Measurements from ENCODE around the gene RFWD3.
"Not testable (repeated sequence)": the region's sequence is repeated elsewhere in the genome, so short reads cannot be mapped to it uniquely, and the experiment has no call there.

Gene RFWD3

GRCh38 chr16:74660383-74660782 is 6.3 kb downstream of the RFWD3 start:
- DNase-seq, result no peak

- DNase-seq, result no peak
Observed at GRCh38 chr16:74659041-74659440, 7.6 kb downstream of the RFWD3 start.

GRCh38 chr16:74657870-74658642 is 8.6 kb downstream of the RFWD3 start:
- DNase-seq, result no peak

GRCh38 chr16:74654536-74655050 is 12.1 kb downstream of the RFWD3 start:
- DNase-seq, result no peak

GRCh38 chr16:74652883-74653282 is 13.8 kb downstream of the RFWD3 start:
- DNase-seq, result not testable (repeated sequence)

GRCh38 chr16:74652249-74652648 is 14.4 kb downstream of the RFWD3 start:
- no peak for DNase-seq

- DNase-seq, result no peak
Observed at GRCh38 chr16:74651841-74652240, 14.8 kb downstream of the RFWD3 start.

GRCh38 chr16:74650966-74651567 is 15.6 kb downstream of the RFWD3 start:
- peak in 1 of 2 experiments; percentile 1 for DNase-seq

GRCh38 chr16:74649839-74650504 is 16.7 kb downstream of the RFWD3 start:
- DNase-seq, result no peak

GRCh38 chr16:74641969-74642368 is 24.7 kb downstream of the RFWD3 start:
- DNase-seq, result no peak

GRCh38 chr16:74637742-74638453 is 28.8 kb downstream of the RFWD3 start:
- no peak for DNase-seq

- no peak for DNase-seq
Observed at GRCh38 chr16:74635303-74635702, 31.4 kb downstream of the RFWD3 start.

- DNase-seq, result no peak
Observed at GRCh38 chr16:74633686-74634085, 33.0 kb downstream of the RFWD3 start.

GRCh38 chr16:74627506-74628220 is 39.0 kb downstream of the RFWD3 start:
- DNase-seq, result no peak

- DNase-seq, result no peak
Observed at GRCh38 chr16:74626741-74627416, 39.8 kb downstream of the RFWD3 start.

- DNase-seq, result no peak
Observed at GRCh38 chr16:74625500-74626350, 41.0 kb downstream of the RFWD3 start.

GRCh38 chr16:74623839-74624235 is 42.8 kb downstream of the RFWD3 start:
- no peak for DNase-seq

- DNase-seq, result peak; percentile 15 to 33
Observed at GRCh38 chr16:74623214-74623838, 43.4 kb downstream of the RFWD3 start.

GRCh38 chr16:74622005-74622404 is 44.7 kb downstream of the RFWD3 start:
- DNase-seq, result no peak

GRCh38 chr16:74617206-74617788 is 49.4 kb downstream of the RFWD3 start:
- no peak for DNase-seq

All from SHP77 (cell line).